Stomach (tissue), 19 donors: ENCODE measurements around the gene PLXNA1. TPM values are rescaled to one million over a fixed set of nuclear protein-coding genes. Genes with fewer than 3 reads are reported as not detected.

Source experiments
- DNase-seq, 2 donors: peaks; one replicate each; pipeline versions ENCODE4 v3.0.0 to v3.0.0-alpha.2; 2013 to 2019
- H3K27ac ChIP-seq, 5 donors: fragments of 200-600 bp in 4 of 5; sonication (generic) in 4 of 5; one replicate each; pipeline ENCODE4 v1.5.1; 2013 to 2019; ENCODE audit warnings: mild to moderate bottlenecking in 1 of 5, moderate library complexity in 1 of 5
- H3K27me3 ChIP-seq, 3 donors: fragments of 200-600 bp; sonication (generic); one replicate each; pipeline ENCODE4 v1.5.1; 2017 to 2019; ENCODE audit warnings: mixed run types in 1 of 3
- H3K36me3 ChIP-seq, 4 donors: fragments of 200-600 bp; sonication (generic); 1 replicate in 3 of 4; 2 replicates in 1 of 4; pipeline ENCODE4 v1.5.1; 2016 to 2019
- H3K4me1 ChIP-seq, 4 donors: fragments of 200-600 bp; sonication (generic); one replicate each; pipeline ENCODE4 v1.5.1; 2016 to 2019
- H3K4me3 ChIP-seq, 4 donors: fragments of 200-600 bp; sonication (generic) in 3 of 4; one replicate each; pipeline ENCODE4 v1.5.1; 2016 to 2019; ENCODE audit warnings: mild to moderate bottlenecking in 1 of 4
- H3K9me3 ChIP-seq, 4 donors: fragments of 200-600 bp; sonication (generic); one replicate each; pipeline ENCODE4 v1.5.1; 2016 to 2019
- EP300 ChIP-seq: sonication (generic); formaldehyde crosslinking; IDR thresholded peaks from one replicate; pipeline ENCODE4 v1.6.1; 2017; ENCODE audit warnings: antibody characterized with exemption
- POLR2A ChIP-seq, 4 donors: fragments of 450-650 bp; IDR thresholded peaks; one replicate each; pipeline ENCODE4 v1.6.1; 2016; ENCODE audit warnings: antibody characterized with exemption in 4 of 4, control low read depth in 2 of 4, mild to moderate bottlenecking in 1 of 4, moderate library complexity in 1 of 4
- POLR2AphosphoS5 ChIP-seq, 3 donors: sonication (generic); formaldehyde crosslinking; IDR thresholded peaks; one replicate each; pipeline ENCODE4 v1.6.1; 2016; ENCODE audit warnings: antibody characterized with exemption in 3 of 3
- WGBS, 5 donors: extraction: QIAGEN DNeasy Blood & Tissue Kit in 3 of 5; methylation state at CpG; one replicate each; pipeline versions ENCODE4 v1.1.5 to v1.1.7; 2013 to 2018; 5-methylcytosine and 5-hydroxymethylcytosine counted together
- intact Hi-C: fragments of 100-400 bp; cut with DNase I; formaldehyde crosslinking; loops from one replicate; pipeline ENCODE4 v1.15.1; 2023; ENCODE audit warnings: low total_unique reads
- long read RNA-seq, 10 donors: transcript quantifications; one replicate each; lab custom pipeline, GENCODE V29; 2026
- polyA plus RNA-seq, 3 donors: library from polyadenylated mRNA; stranded (reverse); fragments of 200-250 nt; gene quantifications; one replicate each; pipeline ENCODE4 v1.2.3, GENCODE V29; 2013
- total RNA-seq, 5 donors: library from RNA; depleted of rRNA; stranded (reverse); fragments of >200 nt; gene quantifications; one replicate each; pipeline versions ENCODE4 v1.1.0 to v1.2.3, GENCODE V29; 2014 to 2016
- TF ChIP-seq, protein P1 (sequence below), 7 experiments: fragments of 450-650 bp in 4 of 7; fragments of 200-600 bp in 3 of 7; sonication (generic) in 3 of 7; IDR thresholded peaks; one replicate each; pipeline ENCODE4 v1.5.1; 2016 to 2019; ENCODE audit warnings: antibody characterized with exemption in 7 of 7, control low read depth in 2 of 7, mild to moderate bottlenecking in 1 of 7
- donor health status: healthy with polysubstance abuse.
- donor health status: Bipolar disorder and iron deficiency.
- donor health status: healthy.

Gene PLXNA1
- 10 to 100 TPM; 12.1 to 54.7 (median 16.9) TPM for total RNA-seq
- 1 to 10 TPM in 2 of 3 donors, under 1 TPM in 1; 0.92 to 7.0 (median 3.4) TPM for polyA plus RNA-seq
- long read RNA-seq, donor 1 = 0 reads
- long read RNA-seq, donor 2, full-length matches to known transcripts = 1 of 1 reads
- long read RNA-seq, donor 2, partial matches to known transcripts = 0 of 1 reads
- long read RNA-seq, donor 2, other reads (novel, unspliced or antisense) = 0 of 1 reads
- long read RNA-seq, donor 3 = 0 reads
- long read RNA-seq, donor 4 = 0 reads
- long read RNA-seq, donor 5 = 0 reads
- long read RNA-seq, donor 6 = 0 reads
- long read RNA-seq, donor 7 = 0 reads
- long read RNA-seq, donor 8 = 0 reads
- long read RNA-seq, donor 9 = 0 reads
- long read RNA-seq, donor 10 = 0 reads

DNA sequence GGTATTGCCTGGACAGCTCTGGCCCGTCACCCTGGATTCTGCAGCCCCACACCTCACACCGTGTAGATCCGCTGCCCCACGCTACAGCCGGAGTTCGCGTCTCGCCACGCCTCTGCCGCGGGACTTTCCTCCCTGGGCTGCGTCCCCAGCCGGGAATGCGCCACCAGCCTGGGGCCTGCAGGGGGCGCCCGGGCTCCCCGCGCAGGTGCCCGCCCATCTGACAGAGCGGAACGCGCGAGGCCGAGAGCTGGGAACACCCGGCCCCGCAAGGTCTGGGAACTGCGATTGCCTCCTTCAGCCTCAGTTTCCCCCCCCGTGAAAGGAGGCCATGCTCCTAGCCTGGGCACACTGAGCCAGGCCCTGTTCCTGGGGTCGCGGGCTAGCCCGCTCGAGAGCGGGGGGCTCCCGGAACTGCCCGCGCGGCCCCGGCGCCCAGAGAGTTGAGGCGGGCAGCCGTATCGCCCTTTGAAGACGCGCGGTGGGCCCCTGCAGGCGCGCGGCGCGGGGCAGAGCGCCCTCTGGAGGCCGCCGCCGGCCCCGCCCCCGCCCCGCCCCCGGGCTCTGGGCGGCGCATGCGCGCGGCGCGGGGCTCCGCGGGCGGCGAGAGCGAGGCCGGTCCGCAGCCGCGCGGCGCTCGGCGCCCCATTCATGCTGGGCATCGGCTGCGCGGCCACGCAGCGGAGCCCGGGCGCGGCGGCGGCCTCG, at the start of gene PLXNA1:
Gene PLXNA1 (plus strand): TSS at position 645 of the 705 bp plus-strand sequence. CDS start 5,479 bp downstream, outside the sequence.
- intact Hi-C loops = loop anchor here (5.0 kb wide), 1 partner anchor 230 kb away; no protein-coding TSS in a partner anchor
- WGBS, 5 donors = 0 to 1% (median 1%) methylated on average over 55 to 89 of the region's 89 CpGs; no CpG with 5 or more reads in 2 of the 5 donors

DNA sequence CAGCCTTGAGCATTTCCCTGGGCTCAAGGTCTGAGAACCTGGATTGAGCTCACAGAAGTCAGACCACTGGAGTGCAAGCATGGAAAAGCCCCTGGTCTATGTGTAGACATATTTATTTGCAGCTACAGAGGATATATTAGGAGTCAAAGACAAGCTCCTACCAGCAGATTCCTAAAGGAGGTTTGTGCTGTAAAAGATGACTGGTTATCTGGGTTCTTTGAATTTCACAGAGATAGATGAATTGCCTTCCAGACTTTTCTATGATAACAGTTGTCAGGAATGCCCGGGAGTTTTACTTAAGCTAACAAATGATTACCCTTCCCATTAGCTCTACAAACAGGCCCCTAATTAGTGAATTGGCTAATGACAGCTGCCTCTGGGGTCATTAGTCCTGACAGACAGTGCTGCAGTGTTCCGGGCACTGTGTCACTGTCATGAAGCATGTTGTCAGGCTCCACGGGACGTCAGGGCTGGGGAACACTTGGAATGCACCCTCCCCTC, 48.8 kb upstream of the PLXNA1 start:
- TF ChIP-seq, protein P1, sequence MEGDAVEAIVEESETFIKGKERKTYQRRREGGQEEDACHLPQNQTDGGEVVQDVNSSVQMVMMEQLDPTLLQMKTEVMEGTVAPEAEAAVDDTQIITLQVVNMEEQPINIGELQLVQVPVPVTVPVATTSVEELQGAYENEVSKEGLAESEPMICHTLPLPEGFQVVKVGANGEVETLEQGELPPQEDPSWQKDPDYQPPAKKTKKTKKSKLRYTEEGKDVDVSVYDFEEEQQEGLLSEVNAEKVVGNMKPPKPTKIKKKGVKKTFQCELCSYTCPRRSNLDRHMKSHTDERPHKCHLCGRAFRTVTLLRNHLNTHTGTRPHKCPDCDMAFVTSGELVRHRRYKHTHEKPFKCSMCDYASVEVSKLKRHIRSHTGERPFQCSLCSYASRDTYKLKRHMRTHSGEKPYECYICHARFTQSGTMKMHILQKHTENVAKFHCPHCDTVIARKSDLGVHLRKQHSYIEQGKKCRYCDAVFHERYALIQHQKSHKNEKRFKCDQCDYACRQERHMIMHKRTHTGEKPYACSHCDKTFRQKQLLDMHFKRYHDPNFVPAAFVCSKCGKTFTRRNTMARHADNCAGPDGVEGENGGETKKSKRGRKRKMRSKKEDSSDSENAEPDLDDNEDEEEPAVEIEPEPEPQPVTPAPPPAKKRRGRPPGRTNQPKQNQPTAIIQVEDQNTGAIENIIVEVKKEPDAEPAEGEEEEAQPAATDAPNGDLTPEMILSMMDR (IDR thresholded peaks at IDR 0.05) = no peak
- no peak for TF ChIP-seq EP300
- TF ChIP-seq POLR2A (IDR thresholded peaks at IDR 0.05) = no peak
- TF ChIP-seq POLR2AphosphoS5 (IDR thresholded peaks at IDR 0.05) = no peak
- Histone ChIP-seq H3K27ac (no peak overlapping the region), H3K4me1 (peaks cover 0 to 12% (median 9%) of the 10 kb centered on the region in 4 donors), H3K4me3 (no peak overlapping the region), H3K9me3 (no peaks in the 10 kb centered on the region), H3K27me3 (no peaks in the 10 kb centered on the region), H3K36me3 (no peaks in the 10 kb centered on the region)
- intact Hi-C loops = no loop called here
- DNase-seq = no peak
- WGBS, 5 donors = 58 to 89% (median 64%) methylated on average over 4 of the region's 4 CpGs

More for the DNA sequence above, at the start of gene PLXNA1:
- peak; percentile 81 to 89 for DNase-seq
- peaks cover 0 to 35% (median 0%) of the 10 kb centered on the region in 3 donors for H3K27me3 ChIP-seq
- TF ChIP-seq, protein P1 (IDR thresholded peaks at IDR 0.05) = peak in 5 of 7 experiments; percentile 79 to 93 (median 89)
- TF ChIP-seq EP300 = no peak
- H3K27ac ChIP-seq = peak within 1 kb of the TSS; percentile 49 to 87 (median 83)
- peak within 1 kb of the TSS; percentile 69 to 91 (median 78) for H3K4me3 ChIP-seq
- H3K9me3 ChIP-seq = no peaks in the 10 kb centered on the region
- H3K4me1 ChIP-seq = peaks cover 19 to 43% (median 34%) of the 10 kb centered on the region in 4 donors
- H3K36me3 ChIP-seq = no peaks in the 10 kb centered on the region

- Histone ChIP-seq H3K36me3 (no peaks in the 10 kb centered on the region), H3K27me3 (no peaks in the 10 kb centered on the region), H3K9me3 (no peaks in the 10 kb centered on the region), H3K27ac (no peak overlapping the region), H3K4me1 (peaks cover 0 to 12% (median 9%) of the 10 kb centered on the region in 4 donors), H3K4me3 (no peak overlapping the region)
- intact Hi-C loops = no loop called here
- no peak for TF ChIP-seq POLR2A (IDR thresholded peaks at IDR 0.05)
- TF ChIP-seq EP300 = no peak
- TF ChIP-seq, protein P1 (IDR thresholded peaks at IDR 0.05) = no peak
- no peak for TF ChIP-seq POLR2AphosphoS5 (IDR thresholded peaks at IDR 0.05)
- no peak for DNase-seq
- 92 to 96% (median 93%) methylated on average over 8 of the region's 8 CpGs for WGBS, 5 donors
Observed at GRCh38 chr3:126934991-126935390, 47.9 kb upstream of the PLXNA1 start.

DNA sequence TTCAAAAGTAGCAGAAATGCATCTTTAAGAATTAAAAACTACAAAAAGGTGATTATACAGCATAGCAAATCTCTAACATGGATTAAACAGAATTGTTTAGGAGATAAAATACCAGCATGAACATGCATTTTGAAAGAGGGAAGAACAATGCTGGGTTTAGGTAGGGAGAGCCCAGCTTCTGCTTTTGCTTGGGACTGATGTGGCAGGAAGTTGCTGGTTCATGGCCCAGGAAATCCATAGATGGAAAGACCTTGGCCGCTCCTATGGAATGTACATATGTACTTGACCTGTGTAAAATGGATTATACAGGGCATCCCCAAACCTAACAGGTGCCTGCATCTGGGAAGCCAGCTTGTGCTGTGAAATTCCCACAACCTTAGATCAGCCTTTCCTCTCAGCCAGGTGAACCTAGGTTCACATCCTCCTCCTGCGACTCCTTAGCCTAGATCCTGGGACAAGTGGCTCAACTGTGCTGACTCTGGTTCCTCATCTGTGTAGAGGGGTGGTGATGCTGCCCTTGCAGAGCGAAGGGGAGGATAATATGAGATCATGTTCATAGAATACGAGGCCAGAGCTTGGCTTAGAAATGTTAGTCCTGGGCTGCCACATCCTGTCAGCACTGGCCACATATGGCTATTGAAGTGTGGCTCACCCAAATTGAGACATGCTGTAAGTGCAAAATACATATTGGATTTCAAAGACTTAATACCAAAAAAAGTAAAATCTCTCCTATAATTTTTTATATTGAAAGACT, 47.0 kb upstream of the PLXNA1 start:
- WGBS, 5 donors = 83 to 95% (median 92%) methylated on average over 4 of the region's 4 CpGs
- no peak overlapping the region for H3K4me3 ChIP-seq
- no peak for DNase-seq
- H3K27ac ChIP-seq = no peak overlapping the region
- intact Hi-C loops = no loop called here
- H3K36me3 ChIP-seq = no peaks in the 10 kb centered on the region
- H3K27me3 ChIP-seq = no peaks in the 10 kb centered on the region
- peaks cover 0 to 12% (median 9%) of the 10 kb centered on the region in 4 donors for H3K4me1 ChIP-seq
- no peaks in the 10 kb centered on the region for H3K9me3 ChIP-seq
- TF ChIP-seq EP300 (no peak), POLR2A (IDR thresholded peaks at IDR 0.05) (no peak), POLR2AphosphoS5 (IDR thresholded peaks at IDR 0.05) (no peak)
- TF ChIP-seq, protein P1 (IDR thresholded peaks at IDR 0.05) = no peak
